Esophagus squamous epithelium (tissue), 4 donors: ENCODE measurements around the gene PCP4.
A peak's percentile ranks its signal among the peaks of the same experiment; 100 is the strongest.

ENCODE experiments used
- CTCF ChIP-seq, 6 experiments: fragments of 450-650 bp in 4 of 6; fragments of 200-600 bp in 2 of 6; sonication (generic) in 2 of 6; IDR thresholded peaks; one replicate each; pipeline ENCODE4 v1.5.1; 2016 to 2019; ENCODE audit warnings: antibody characterized with exemption in 6 of 6, mild to moderate bottlenecking in 4 of 6, moderate library complexity in 4 of 6
- POLR2A ChIP-seq, 4 donors: fragments of 450-650 bp; IDR thresholded peaks; one replicate each; pipeline ENCODE4 v1.6.1; 2017; ENCODE audit warnings: antibody characterized with exemption in 4 of 4, mild to moderate bottlenecking in 4 of 4, moderate library complexity in 3 of 4

GRCh38 chr21:39867198-39867650, at the start of gene PCP4:
- peak; percentile 34 to 72 (median 66) for TF ChIP-seq CTCF (IDR thresholded peaks at IDR 0.05)
- TF ChIP-seq POLR2A (IDR thresholded peaks at IDR 0.05), result no peak
